ENCODE results near the gene CHST6.

DNA sequence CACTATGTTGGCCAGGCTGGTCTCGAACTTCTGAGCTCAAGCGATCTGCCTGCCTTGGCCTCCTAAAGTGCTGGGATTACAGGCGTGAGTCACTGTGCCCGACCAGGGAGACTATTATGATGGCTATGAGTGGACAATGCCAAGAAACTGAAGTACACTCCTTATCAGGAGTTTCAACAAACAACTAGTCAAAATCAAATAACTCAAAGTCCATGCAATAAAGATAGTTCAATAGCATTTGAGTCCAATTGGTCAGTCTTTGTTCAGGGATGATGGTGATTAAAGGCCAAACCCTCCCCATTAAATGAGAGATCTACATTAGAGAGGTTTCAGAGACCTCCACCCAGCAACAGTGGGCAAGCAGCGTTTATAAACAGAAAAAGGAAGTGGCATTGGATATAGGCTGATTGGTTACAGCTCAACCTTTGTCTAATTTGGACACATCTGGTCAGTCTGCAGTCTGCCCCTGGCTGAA lies 32.6 kb upstream of the CHST6 start:
- TF ChIP-seq, protein P1, sequence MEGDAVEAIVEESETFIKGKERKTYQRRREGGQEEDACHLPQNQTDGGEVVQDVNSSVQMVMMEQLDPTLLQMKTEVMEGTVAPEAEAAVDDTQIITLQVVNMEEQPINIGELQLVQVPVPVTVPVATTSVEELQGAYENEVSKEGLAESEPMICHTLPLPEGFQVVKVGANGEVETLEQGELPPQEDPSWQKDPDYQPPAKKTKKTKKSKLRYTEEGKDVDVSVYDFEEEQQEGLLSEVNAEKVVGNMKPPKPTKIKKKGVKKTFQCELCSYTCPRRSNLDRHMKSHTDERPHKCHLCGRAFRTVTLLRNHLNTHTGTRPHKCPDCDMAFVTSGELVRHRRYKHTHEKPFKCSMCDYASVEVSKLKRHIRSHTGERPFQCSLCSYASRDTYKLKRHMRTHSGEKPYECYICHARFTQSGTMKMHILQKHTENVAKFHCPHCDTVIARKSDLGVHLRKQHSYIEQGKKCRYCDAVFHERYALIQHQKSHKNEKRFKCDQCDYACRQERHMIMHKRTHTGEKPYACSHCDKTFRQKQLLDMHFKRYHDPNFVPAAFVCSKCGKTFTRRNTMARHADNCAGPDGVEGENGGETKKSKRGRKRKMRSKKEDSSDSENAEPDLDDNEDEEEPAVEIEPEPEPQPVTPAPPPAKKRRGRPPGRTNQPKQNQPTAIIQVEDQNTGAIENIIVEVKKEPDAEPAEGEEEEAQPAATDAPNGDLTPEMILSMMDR (conservative IDR thresholded peaks at IDR 0.05 in 1 of 2, IDR thresholded peaks at IDR 0.05 in 1 of 2; ENCODE audit: extremely low read depth in 1 of 2, insufficient read depth in 1 of 2, low read depth in 1 of 2, low read length in 2 of 2), result no peak
- TF ChIP-seq EZH2 (IDR thresholded peaks at IDR 0.05; ENCODE audit: borderline replicate concordance, low read length), result no peak
